Measurements from ENCODE around the gene ITPR1.
A peak's percentile ranks its signal among the peaks of the same experiment; 100 is the strongest.

The ITPR1 gene

DNA sequence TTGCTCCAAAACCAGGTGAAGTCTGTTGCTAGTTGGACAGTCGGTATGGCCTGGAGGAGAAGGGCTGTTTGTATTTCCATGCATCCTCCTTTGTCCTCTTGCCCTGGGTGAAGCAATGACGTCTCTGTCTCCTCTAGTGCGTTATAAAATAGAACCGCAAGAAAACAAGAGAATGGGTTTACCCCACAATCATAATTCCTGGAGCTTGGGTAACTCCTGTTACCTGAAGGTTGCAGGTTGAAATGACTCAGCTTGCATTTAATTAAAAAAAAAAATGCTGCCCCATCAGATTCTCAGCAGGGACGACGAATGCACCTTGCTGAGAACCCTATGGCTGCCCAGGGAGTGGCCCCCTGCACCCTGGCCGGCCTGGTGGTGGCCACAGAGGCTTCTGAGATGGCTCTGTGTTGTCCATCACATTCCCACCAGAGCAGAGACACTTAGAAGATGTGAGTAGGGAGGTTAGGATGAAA is 257.9 kb downstream of the ITPR1 start:
- Histone ChIP-seq H3K27ac (replicated peaks) (peak overlapping the region; percentile 91), H3K27me3 (ENCODE audit: insufficient read depth, poor library complexity, severe bottlenecking) (no peaks in the 10 kb centered on the region), H3K4me3 (replicated peaks; ENCODE audit: insufficient read depth, low read length) (0 out of 2 replicates have a peak overlapping the region, but pooled peaks have one; percentile 3)
- peak in 1 of 2 experiments; percentile 25 for DNase-seq (ENCODE audit: low read depth in 1 of 2, low spot score in 1 of 2)
- TF ChIP-seq GABPA (IDR thresholded peaks at IDR 0.05; ENCODE audit: low read depth) (no peak), POLR2AphosphoS5 (IDR thresholded peaks at IDR 0.05; ENCODE audit: low read depth) (no peak), SPI1 (IDR thresholded peaks at IDR 0.05; ENCODE audit: borderline replicate concordance, low read depth) (no peak)
- TF ChIP-seq, protein P1, sequence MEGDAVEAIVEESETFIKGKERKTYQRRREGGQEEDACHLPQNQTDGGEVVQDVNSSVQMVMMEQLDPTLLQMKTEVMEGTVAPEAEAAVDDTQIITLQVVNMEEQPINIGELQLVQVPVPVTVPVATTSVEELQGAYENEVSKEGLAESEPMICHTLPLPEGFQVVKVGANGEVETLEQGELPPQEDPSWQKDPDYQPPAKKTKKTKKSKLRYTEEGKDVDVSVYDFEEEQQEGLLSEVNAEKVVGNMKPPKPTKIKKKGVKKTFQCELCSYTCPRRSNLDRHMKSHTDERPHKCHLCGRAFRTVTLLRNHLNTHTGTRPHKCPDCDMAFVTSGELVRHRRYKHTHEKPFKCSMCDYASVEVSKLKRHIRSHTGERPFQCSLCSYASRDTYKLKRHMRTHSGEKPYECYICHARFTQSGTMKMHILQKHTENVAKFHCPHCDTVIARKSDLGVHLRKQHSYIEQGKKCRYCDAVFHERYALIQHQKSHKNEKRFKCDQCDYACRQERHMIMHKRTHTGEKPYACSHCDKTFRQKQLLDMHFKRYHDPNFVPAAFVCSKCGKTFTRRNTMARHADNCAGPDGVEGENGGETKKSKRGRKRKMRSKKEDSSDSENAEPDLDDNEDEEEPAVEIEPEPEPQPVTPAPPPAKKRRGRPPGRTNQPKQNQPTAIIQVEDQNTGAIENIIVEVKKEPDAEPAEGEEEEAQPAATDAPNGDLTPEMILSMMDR (IDR thresholded peaks at IDR 0.05; ENCODE audit: insufficient read depth, low read length), result no peak
- TF ChIP-seq, protein P2, sequence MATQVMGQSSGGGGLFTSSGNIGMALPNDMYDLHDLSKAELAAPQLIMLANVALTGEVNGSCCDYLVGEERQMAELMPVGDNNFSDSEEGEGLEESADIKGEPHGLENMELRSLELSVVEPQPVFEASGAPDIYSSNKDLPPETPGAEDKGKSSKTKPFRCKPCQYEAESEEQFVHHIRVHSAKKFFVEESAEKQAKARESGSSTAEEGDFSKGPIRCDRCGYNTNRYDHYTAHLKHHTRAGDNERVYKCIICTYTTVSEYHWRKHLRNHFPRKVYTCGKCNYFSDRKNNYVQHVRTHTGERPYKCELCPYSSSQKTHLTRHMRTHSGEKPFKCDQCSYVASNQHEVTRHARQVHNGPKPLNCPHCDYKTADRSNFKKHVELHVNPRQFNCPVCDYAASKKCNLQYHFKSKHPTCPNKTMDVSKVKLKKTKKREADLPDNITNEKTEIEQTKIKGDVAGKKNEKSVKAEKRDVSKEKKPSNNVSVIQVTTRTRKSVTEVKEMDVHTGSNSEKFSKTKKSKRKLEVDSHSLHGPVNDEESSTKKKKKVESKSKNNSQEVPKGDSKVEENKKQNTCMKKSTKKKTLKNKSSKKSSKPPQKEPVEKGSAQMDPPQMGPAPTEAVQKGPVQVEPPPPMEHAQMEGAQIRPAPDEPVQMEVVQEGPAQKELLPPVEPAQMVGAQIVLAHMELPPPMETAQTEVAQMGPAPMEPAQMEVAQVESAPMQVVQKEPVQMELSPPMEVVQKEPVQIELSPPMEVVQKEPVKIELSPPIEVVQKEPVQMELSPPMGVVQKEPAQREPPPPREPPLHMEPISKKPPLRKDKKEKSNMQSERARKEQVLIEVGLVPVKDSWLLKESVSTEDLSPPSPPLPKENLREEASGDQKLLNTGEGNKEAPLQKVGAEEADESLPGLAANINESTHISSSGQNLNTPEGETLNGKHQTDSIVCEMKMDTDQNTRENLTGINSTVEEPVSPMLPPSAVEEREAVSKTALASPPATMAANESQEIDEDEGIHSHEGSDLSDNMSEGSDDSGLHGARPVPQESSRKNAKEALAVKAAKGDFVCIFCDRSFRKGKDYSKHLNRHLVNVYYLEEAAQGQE (IDR thresholded peaks at IDR 0.05; ENCODE audit: insufficient replicate concordance, low read depth), result no peak

DNA sequence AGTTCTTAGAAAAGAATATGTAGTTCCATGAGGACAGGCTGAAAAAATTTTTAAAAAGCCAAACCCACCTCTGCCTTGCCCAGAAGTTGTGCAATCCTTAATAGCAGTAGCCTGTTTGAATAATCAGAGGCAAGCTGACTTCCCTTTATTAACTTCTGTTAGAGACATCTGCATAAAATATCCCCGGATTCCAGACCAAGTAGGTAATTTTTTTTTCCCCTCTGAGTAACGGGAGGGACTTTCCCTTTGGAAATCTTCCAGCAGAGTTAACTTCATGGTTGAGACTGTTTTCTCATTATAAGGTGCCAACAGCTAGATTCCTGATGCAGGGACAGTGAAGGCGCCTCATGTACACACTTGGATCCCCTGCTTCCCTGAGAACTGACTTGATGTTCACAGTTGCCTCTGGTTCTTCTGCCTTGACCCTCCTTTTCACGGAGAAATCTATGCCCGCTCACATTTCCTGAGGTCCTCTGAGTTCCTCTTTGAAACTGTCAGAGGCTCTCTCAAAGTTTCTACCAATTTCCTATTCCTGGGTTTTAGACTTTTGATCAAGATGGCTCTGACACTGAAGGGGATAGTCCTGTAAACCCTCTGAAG is 258.5 kb downstream of the ITPR1 start:
- H3K27ac ChIP-seq (replicated peaks), result peak overlapping the region; percentile 91
- TF ChIP-seq SPI1 (IDR thresholded peaks at IDR 0.05; ENCODE audit: borderline replicate concordance, low read depth), result peak; percentile 83
- TF ChIP-seq POLR2AphosphoS5 (IDR thresholded peaks at IDR 0.05; ENCODE audit: low read depth), result no peak
- H3K4me3 ChIP-seq (replicated peaks; ENCODE audit: insufficient read depth, low read length), result 0 out of 2 replicates have a peak overlapping the region, but pooled peaks have one; percentile 3
- no peaks in the 10 kb centered on the region for H3K27me3 ChIP-seq (ENCODE audit: insufficient read depth, poor library complexity, severe bottlenecking)
- peak; percentile 62 to 83 for DNase-seq (ENCODE audit: low read depth in 1 of 2, low spot score in 1 of 2)

DNA sequence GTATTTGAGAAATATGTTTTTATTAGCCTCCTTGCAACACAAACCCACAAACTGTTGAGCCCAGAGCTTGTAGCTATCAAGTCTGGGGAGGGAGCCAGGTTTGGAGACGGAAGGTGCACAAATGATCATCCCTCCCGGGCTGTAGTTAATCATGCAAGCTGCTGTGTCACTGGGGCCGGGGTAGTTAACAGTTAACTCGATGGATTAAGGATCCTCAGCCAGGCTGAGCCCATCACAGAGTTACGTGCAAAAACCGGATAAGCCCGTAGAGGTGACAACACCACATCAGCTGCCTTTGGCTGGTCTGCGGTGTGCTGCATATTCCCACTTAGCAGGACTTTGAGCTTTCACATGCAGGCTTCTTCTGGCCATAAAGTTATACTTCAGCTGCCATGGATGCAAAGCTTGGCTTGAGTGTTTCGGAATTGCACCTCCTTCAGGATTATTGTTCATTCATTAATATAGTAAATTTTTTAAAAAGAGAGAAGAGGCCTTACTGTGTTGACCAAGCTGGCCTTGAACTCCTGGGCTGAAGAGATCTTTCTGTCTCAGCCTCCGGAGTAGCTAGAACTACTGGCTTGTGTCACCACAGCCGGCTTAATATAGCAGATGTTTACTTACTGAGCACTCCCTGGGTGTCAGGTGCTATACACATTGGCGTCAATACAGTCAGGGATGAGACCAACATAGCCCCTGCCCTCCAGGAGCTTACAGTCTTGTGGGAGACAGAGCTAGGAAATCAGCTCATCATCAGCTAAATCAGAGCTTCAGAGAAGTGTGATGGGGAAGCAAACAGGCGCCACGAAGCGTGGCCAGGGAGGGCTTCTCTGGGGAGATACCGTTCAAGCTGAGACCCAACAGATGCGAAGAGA is 259.3 kb downstream of the ITPR1 start:
- DNase-seq (ENCODE audit: low read depth in 1 of 2, low spot score in 1 of 2), result peak; percentile 90 to 96
- H3K4me3 ChIP-seq (replicated peaks; ENCODE audit: insufficient read depth, low read length), result no peak overlapping the region
- H3K27me3 ChIP-seq (ENCODE audit: insufficient read depth, poor library complexity, severe bottlenecking), result no peaks in the 10 kb centered on the region
- H3K27ac ChIP-seq (replicated peaks), result peak overlapping the region; percentile 91
- TF ChIP-seq, protein P2 (IDR thresholded peaks at IDR 0.05; ENCODE audit: insufficient replicate concordance, low read depth), result peak; percentile 48
- TF ChIP-seq GABPA (IDR thresholded peaks at IDR 0.05; ENCODE audit: low read depth) (no peak; the same call in 1 of the 2 replicates), POLR2AphosphoS5 (IDR thresholded peaks at IDR 0.05; ENCODE audit: low read depth) (peak; percentile 71)

DNA sequence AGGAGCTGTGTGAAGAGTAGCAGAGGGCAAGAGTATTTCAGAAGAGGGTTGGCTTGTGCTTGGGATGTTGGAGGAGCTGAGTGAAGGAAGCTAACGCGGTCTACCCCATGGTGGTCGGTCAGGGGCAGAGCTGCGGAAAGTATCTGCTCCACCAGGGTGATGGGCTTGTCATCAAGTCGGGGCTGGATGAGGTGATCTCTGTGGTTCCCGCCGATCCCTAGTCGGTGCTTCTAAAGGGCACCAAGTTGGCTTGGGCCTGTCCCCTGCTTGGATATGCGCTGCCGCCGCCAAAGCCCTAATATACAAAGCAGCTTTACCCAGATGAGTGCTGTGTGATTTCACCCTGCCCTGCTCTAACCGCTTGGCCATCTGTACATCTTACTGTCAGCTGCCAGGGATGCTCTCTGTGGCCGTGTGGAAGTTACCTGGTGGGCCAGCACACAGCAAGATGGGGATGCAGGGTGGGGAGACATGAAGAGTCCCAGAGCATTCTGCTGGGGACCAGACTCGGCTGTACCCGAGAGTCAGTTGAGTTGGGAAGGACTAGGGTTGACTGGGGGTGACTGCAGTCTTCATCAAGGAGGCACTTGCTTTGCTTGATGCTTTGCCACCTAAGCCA is 260.0 kb downstream of the ITPR1 start:
- no peak for DNase-seq (ENCODE audit: low read depth in 1 of 2, low spot score in 1 of 2)
- Histone ChIP-seq H3K4me3 (replicated peaks; ENCODE audit: insufficient read depth, low read length) (no peak overlapping the region), H3K27ac (replicated peaks) (peak overlapping the region; percentile 91), H3K27me3 (ENCODE audit: insufficient read depth, poor library complexity, severe bottlenecking) (no peaks in the 10 kb centered on the region)
- TF ChIP-seq, protein P2 (IDR thresholded peaks at IDR 0.05; ENCODE audit: insufficient replicate concordance, low read depth), result no peak
- no peak for TF ChIP-seq POLR2AphosphoS5 (IDR thresholded peaks at IDR 0.05; ENCODE audit: low read depth)
- no peak for TF ChIP-seq GABPA (IDR thresholded peaks at IDR 0.05; ENCODE audit: low read depth)
- TF ChIP-seq SPI1 (IDR thresholded peaks at IDR 0.05; ENCODE audit: borderline replicate concordance, low read depth), result no peak
- TF ChIP-seq, protein P1 (IDR thresholded peaks at IDR 0.05; ENCODE audit: insufficient read depth, low read length), result no peak

Measured in HL-60 (cell line).